ENCODE results near the gene MAP2.

DNA sequence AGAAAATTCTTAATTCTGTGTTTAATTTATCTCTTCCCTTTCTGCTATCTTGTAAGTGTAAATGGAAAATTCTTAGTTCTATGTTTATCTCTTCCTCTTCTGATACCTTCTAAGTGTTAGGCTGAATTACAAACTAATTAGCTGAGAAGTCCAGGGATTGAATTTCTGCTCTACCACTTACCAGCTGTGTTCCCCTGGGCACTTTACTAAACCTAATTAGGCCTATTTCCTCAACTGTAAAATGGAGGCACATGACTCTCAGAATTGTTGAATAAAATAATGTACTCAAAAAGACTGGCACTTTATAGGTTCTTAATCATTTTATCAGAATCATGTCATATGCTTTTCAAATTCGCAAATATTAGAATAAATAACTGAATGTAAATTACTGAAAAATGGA is 146.3 kb downstream of the MAP2 start:
- TF ChIP-seq, protein P1, sequence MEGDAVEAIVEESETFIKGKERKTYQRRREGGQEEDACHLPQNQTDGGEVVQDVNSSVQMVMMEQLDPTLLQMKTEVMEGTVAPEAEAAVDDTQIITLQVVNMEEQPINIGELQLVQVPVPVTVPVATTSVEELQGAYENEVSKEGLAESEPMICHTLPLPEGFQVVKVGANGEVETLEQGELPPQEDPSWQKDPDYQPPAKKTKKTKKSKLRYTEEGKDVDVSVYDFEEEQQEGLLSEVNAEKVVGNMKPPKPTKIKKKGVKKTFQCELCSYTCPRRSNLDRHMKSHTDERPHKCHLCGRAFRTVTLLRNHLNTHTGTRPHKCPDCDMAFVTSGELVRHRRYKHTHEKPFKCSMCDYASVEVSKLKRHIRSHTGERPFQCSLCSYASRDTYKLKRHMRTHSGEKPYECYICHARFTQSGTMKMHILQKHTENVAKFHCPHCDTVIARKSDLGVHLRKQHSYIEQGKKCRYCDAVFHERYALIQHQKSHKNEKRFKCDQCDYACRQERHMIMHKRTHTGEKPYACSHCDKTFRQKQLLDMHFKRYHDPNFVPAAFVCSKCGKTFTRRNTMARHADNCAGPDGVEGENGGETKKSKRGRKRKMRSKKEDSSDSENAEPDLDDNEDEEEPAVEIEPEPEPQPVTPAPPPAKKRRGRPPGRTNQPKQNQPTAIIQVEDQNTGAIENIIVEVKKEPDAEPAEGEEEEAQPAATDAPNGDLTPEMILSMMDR (IDR thresholded peaks at IDR 0.05) = no peak
- TF ChIP-seq EP300 (IDR thresholded peaks at IDR 0.05) = no peak
